H1 (cell line): ENCODE data around the gene TEF. TPM values are rescaled to one million over a fixed set of nuclear protein-coding genes. Genes with fewer than 3 reads are reported as not detected.

Source experiments
- CTCF ChIA-PET: fragments of 300-600 bp; sonication (Branson Sonifier 250); formaldehyde crosslinking; loops from one replicate; lab custom pipeline; 2021; ENCODE audit not compliant: partially characterized antibody; lab: Charles Lee
- POLR2A ChIA-PET: fragments of 300-600 bp; sonication (Branson Sonifier 250); formaldehyde crosslinking; loops from one replicate; lab custom pipeline; 2021; ENCODE audit warnings: inconsistent platforms; ENCODE audit not compliant: partially characterized antibody; lab: Charles Lee
- DNase-seq, 2 experiments: peaks; one replicate each; pipeline versions ENCODE4 v3.0.0 to v3.0.0-alpha.2; 2010 to 2022; ENCODE audit warnings: low spot score in 2 of 2, low read depth in 1 of 2, mixed read lengths in 1 of 2
- FAIRE-seq: peaks from 2 replicates; lab custom pipeline; 2011; peaks lifted over from hg19 to GRCh38; lab: Jason Lieb, UNC
- H2AFZ ChIP-seq: 2 replicates; pipeline ENCODE4 v1.8.1; 2012; ENCODE audit warnings: low read length, inconsistent platforms
- H2AK5ac ChIP-seq: 2 replicates; pipeline ENCODE4 v1.6.1; 2013; ENCODE audit warnings: low read depth, low read length
- H2BK120ac ChIP-seq: replicated peaks from 2 replicates; pipeline ENCODE3; 2013; ENCODE audit warnings: low read depth, low read length, inconsistent platforms
- H2BK12ac ChIP-seq: 2 replicates; pipeline ENCODE4 v1.6.1; 2013; ENCODE audit warnings: low read depth, low read length
- H2BK15ac ChIP-seq: 2 replicates; pipeline ENCODE4 v1.6.1; 2013; ENCODE audit warnings: low read length
- H2BK20ac ChIP-seq: 2 replicates; pipeline ENCODE4 v1.6.1; 2013; ENCODE audit warnings: low read length
- H2BK5ac ChIP-seq: 2 replicates; pipeline ENCODE4 v1.6.1; 2013; ENCODE audit warnings: low read depth, low read length
- H3K14ac ChIP-seq: 2 replicates; pipeline ENCODE4 v1.6.1; 2013; ENCODE audit warnings: inconsistent platforms; ENCODE audit not compliant: insufficient read length
- H3K18ac ChIP-seq: 2 replicates; pipeline ENCODE4 v1.6.1; 2013; ENCODE audit warnings: low read length; ENCODE audit errors: extremely low read depth
- H3K23ac ChIP-seq: 2 replicates; pipeline ENCODE4 v1.6.1; 2013; ENCODE audit warnings: inconsistent platforms; ENCODE audit not compliant: insufficient read length
- H3K23me2 ChIP-seq: 2 replicates; pipeline ENCODE4 v1.6.1; 2013; ENCODE audit warnings: low read depth, low read length
- H3K27ac ChIP-seq: 2 replicates; pipeline ENCODE4 v1.6.1; 2011; ENCODE audit warnings: low read depth, low read length, inconsistent platforms
- H3K27me3 ChIP-seq, 4 experiments: replicated peaks in 1 of 4; 1 replicate in 1 of 4; 2 replicates in 3 of 4; pipeline versions ENCODE4 v1.6.1 to v1.8.1; 2011 to 2013; ENCODE audit warnings: low read length in 3 of 4, mild to moderate bottlenecking in 3 of 4, inconsistent platforms in 2 of 4, mixed read lengths in 2 of 4, moderate library complexity in 1 of 4; ENCODE audit not compliant: control insufficient read depth in 3 of 4, insufficient read depth in 3 of 4; ENCODE audit errors: extremely low read depth in 1 of 4
- H3K36me3 ChIP-seq, 4 experiments: 2 replicates each; pipeline versions ENCODE4 v1.6.1 to v1.8.1; 2011 to 2013; ENCODE audit warnings: mild to moderate bottlenecking in 4 of 4, low read length in 3 of 4, moderate library complexity in 2 of 4, control low read depth in 1 of 4, inconsistent platforms in 1 of 4; ENCODE audit not compliant: insufficient read depth in 4 of 4, control insufficient read depth in 2 of 4
- H3K4ac ChIP-seq: replicated peaks from 2 replicates; pipeline ENCODE3; 2013; ENCODE audit warnings: low read length, low read depth, mixed read lengths, inconsistent platforms; ENCODE audit not compliant: insufficient read length
- H3K4me1 ChIP-seq, 4 experiments: replicated peaks in 1 of 4; 1 replicate in 1 of 4; 2 replicates in 3 of 4; pipeline versions ENCODE4 v1.6.1 to v1.8.1; 2011 to 2013; ENCODE audit warnings: low read length in 3 of 4, inconsistent platforms in 2 of 4, mixed read lengths in 1 of 4; ENCODE audit not compliant: insufficient read depth in 4 of 4, control insufficient read depth in 3 of 4
- H3K4me2 ChIP-seq, 2 experiments: 2 replicates each; pipeline versions ENCODE4 v1.6.1 to v1.8.1; 2011 to 2013; ENCODE audit warnings: low read depth in 2 of 2, low read length in 2 of 2, control low read depth in 1 of 2, inconsistent platforms in 1 of 2, mild to moderate bottlenecking in 1 of 2; ENCODE audit not compliant: insufficient read depth in 1 of 2
- H3K4me3 ChIP-seq, 4 experiments: fragments of 200-600, 300-600 bp in 1 of 4; sonication (generic), shearing (Covaris generic), sonication (Bioruptor Twin) in 1 of 4; 2 replicates each; pipeline versions ENCODE4 v1.5.1 to v1.8.1; 2011 to 2016; ENCODE audit warnings: low read length in 4 of 4, low read depth in 3 of 4, control low read depth in 2 of 4, inconsistent platforms in 2 of 4, mild to moderate bottlenecking in 2 of 4, mixed read lengths in 1 of 4, moderate library complexity in 1 of 4; ENCODE audit not compliant: insufficient read depth in 2 of 4; ENCODE audit errors: extremely low read depth in 1 of 4
- H3K56ac ChIP-seq: replicated peaks from 2 replicates; pipeline ENCODE3; 2013; ENCODE audit warnings: low read depth, mild to moderate bottlenecking, mixed read lengths, low read length, inconsistent platforms; ENCODE audit not compliant: insufficient read length
- H3K79me1 ChIP-seq: 2 replicates; pipeline ENCODE4 v1.6.1; 2013; ENCODE audit warnings: low read depth, low read length, control low read depth
- H3K79me2 ChIP-seq, 2 experiments: 2 replicates each; pipeline versions ENCODE4 v1.6.1 to v1.8.1; 2012 to 2013; ENCODE audit warnings: low read length in 2 of 2, mild to moderate bottlenecking in 2 of 2, inconsistent platforms in 1 of 2; ENCODE audit not compliant: insufficient read depth in 2 of 2, control insufficient read depth in 1 of 2
- H3K9ac ChIP-seq, 4 experiments: replicated peaks in 1 of 4; 1 replicate in 1 of 4; 2 replicates in 3 of 4; pipeline versions ENCODE4 v1.6.1 to v1.8.1; 2011 to 2013; ENCODE audit warnings: low read depth in 3 of 4, low read length in 3 of 4, control low read depth in 2 of 4, mild to moderate bottlenecking in 2 of 4, moderate library complexity in 2 of 4, inconsistent platforms in 1 of 4; ENCODE audit errors: extremely low read depth in 1 of 4
- H3K9me3 ChIP-seq, 2 experiments: 2 replicates each; pipeline versions ENCODE4 v1.6.1 to v1.8.1; 2012 to 2013; ENCODE audit warnings: mild to moderate bottlenecking in 2 of 2, moderate library complexity in 2 of 2, control low read depth in 1 of 2, inconsistent platforms in 1 of 2, low read depth in 1 of 2, low read length in 1 of 2, mixed read lengths in 1 of 2; ENCODE audit not compliant: insufficient read depth in 2 of 2
- H4K20me1 ChIP-seq, 2 experiments: replicated peaks in 1 of 2; 2 replicates each; pipeline versions ENCODE3 to v1.8.1; 2011 to 2013; ENCODE audit warnings: inconsistent platforms in 2 of 2, low read length in 2 of 2, mild to moderate bottlenecking in 1 of 2; ENCODE audit not compliant: insufficient read depth in 2 of 2, control insufficient read depth in 1 of 2
- H4K5ac ChIP-seq: 2 replicates; pipeline ENCODE4 v1.6.1; 2013; ENCODE audit warnings: low read length, low read depth, mixed read lengths, inconsistent platforms; ENCODE audit not compliant: insufficient read length
- H4K8ac ChIP-seq: 2 replicates; pipeline ENCODE4 v1.8.0; 2013; ENCODE audit warnings: mild to moderate bottlenecking, moderate library complexity, low read length, inconsistent platforms; ENCODE audit not compliant: insufficient read depth; ENCODE audit errors: extremely low read depth
- H4K91ac ChIP-seq: replicated peaks from 2 replicates; pipeline ENCODE3; 2013; ENCODE audit warnings: low read length, mixed read lengths, inconsistent platforms; ENCODE audit not compliant: insufficient read length
- ASH2L ChIP-seq: fragments of 200-600, 300-600 bp; sonication (generic); IDR thresholded peaks from one replicate; pipeline ENCODE4 v1.7.1; 2017; ENCODE audit warnings: low read length
- ATF3 ChIP-seq: IDR thresholded peaks from 2 replicates; pipeline ENCODE4 v1.6.1; 2011; ENCODE audit warnings: low read depth, mild to moderate bottlenecking, low read length; ENCODE audit not compliant: insufficient read depth
- BACH1 ChIP-seq: IDR thresholded peaks from 2 replicates; pipeline ENCODE4 v1.6.1; 2012; ENCODE audit warnings: low read length, improper control_type of control experiment
- CEBPB ChIP-seq: IDR thresholded peaks from 2 replicates; pipeline ENCODE4 v1.6.1; 2012; ENCODE audit warnings: low read depth, low read length
- CHD2 ChIP-seq: IDR thresholded peaks from 2 replicates; pipeline ENCODE4 v1.6.1; 2012; ENCODE audit warnings: low read length, improper control_type of control experiment
- CREB1 ChIP-seq: IDR thresholded peaks from 2 replicates; pipeline ENCODE4 v1.6.1; 2012; ENCODE audit warnings: inconsistent platforms
- HDAC2 ChIP-seq, 2 experiments: fragments of 300-600 bp in 1 of 2; sonication (generic) in 1 of 2; IDR thresholded peaks; 2 replicates each; pipeline ENCODE4 v1.6.1; 2011 to 2012; ENCODE audit warnings: low read depth in 2 of 2, low read length in 2 of 2, mild to moderate bottlenecking in 2 of 2, moderate library complexity in 2 of 2, borderline replicate concordance in 1 of 2, inconsistent platforms in 1 of 2
- JUND ChIP-seq: IDR thresholded peaks from 2 replicates; pipeline ENCODE4 v1.6.1; 2011; ENCODE audit warnings: mild to moderate bottlenecking, improper control_type of control experiment, low read length
- KDM4A ChIP-seq: IDR thresholded peaks from one replicate; pipeline ENCODE4 v1.7.1; 2012; ENCODE audit warnings: low read depth, mild to moderate bottlenecking, moderate library complexity, low read length, inconsistent platforms; ENCODE audit not compliant: severe bottlenecking
- KDM5A ChIP-seq: fragments of 200-600 bp; IDR thresholded peaks from 2 replicates; pipeline ENCODE4 v1.7.1; 2012; ENCODE audit warnings: mild to moderate bottlenecking, low read length, inconsistent platforms, mixed read lengths
- SRF ChIP-seq: IDR thresholded peaks from 2 replicates; pipeline ENCODE4 v1.6.1; 2011; ENCODE audit warnings: mild to moderate bottlenecking, low read depth, low read length, moderate library complexity
- TEAD4 ChIP-seq: IDR thresholded peaks from 2 replicates; pipeline ENCODE4 v1.6.1; 2012; ENCODE audit warnings: low read depth, low read length, inconsistent platforms, mixed read lengths
- ZNF274 ChIP-seq: IDR thresholded peaks from 2 replicates; pipeline ENCODE4 v1.7.0; 2012; ENCODE audit warnings: low read length, borderline replicate concordance; ENCODE audit errors: extremely low read depth
- WGBS, 2 experiments: shearing (Covaris generic) in 1 of 2; methylation state at CpG; one replicate each; pipeline versions ENCODE4 v1.1.6 to v1.1.7; 2013 to 2015; ENCODE audit warnings: low lambda C conversion rate in 2 of 2, mixed read lengths in 2 of 2, inconsistent platforms in 1 of 2, low coverage in 1 of 2, missing lambda C conversion rate in 1 of 2; ENCODE audit not compliant: insufficient replicate concordance in 2 of 2, insufficient coverage in 1 of 2, insufficient read length in 1 of 2; ENCODE audit errors: extremely low coverage in 1 of 2, missing lambda C conversion rate in 1 of 2; 5-methylcytosine and 5-hydroxymethylcytosine counted together
- polyA plus RNA-seq, 7 experiments: library from polyadenylated mRNA; depleted of rRNA in 3 of 7; stranded (reverse) in 5 of 7; unstranded in 2 of 7; fragments of >200 nt in 5 of 7; fragments of 200-250 nt in 2 of 7; gene quantifications; 1 replicate in 5 of 7; 2 replicates in 1 of 7; 4 replicates in 1 of 7; pipeline versions ENCODE4 v1.2.1 to v1.2.3, GENCODE V29; 2011 to 2013; ENCODE audit warnings: missing spikeins in 2 of 7, mixed read lengths in 2 of 7
- total RNA-seq: library from RNA; stranded (reverse); fragmentation: NEBNext Ultra II Directional; extraction: Animal tissue kit (Norgen Biotek cat#: 25700); gene quantifications from 2 replicates; pipeline ENCODE4 v1.2.1, GENCODE V29; 2021

The TEF gene
- total and polyA plus RNA-seq, 2 of the 8 experiments (the other 6 are each of a cell fraction or from before 2014, with no cell fraction given), result 7.4 to 9.0 TPM

GRCh38 chr22:41334215-41334614 lies 47.5 kb upstream of the TEF start:
- Histone ChIP-seq H3K79me2 (no peaks in the 10 kb centered on the region), H2AFZ (no peak overlapping the region), H2BK20ac (no peak overlapping the region), H3K18ac (no peak overlapping the region), H2BK120ac (no peak overlapping the region), H3K14ac (no peak overlapping the region), H3K4me1 (peaks cover 0 to 8% (median 0%) of the 10 kb centered on the region in 4 experiments; a peak in 2 of 7 replicates), H2BK5ac (no peak overlapping the region), H3K23me2 (no peaks in the 10 kb centered on the region), H3K4me2 (no peak overlapping the region), H4K5ac (no peak overlapping the region), H3K36me3 (peaks cover 6 to 44% (median 8%) of the 10 kb centered on the region in 4 experiments; a peak in 6 of 8 replicates), H4K91ac (no peak overlapping the region), H3K9ac (no peak overlapping the region), H3K23ac (no peak overlapping the region), H3K56ac (no peak overlapping the region), H2BK15ac (no peak overlapping the region), H2BK12ac (no peak overlapping the region), H3K9me3 (no peaks in the 10 kb centered on the region), H4K8ac (no peak overlapping the region), H3K79me1 (no peaks in the 10 kb centered on the region), H3K27ac (no peak overlapping the region), H3K27me3 (no peaks in the 10 kb centered on the region), H4K20me1 (peaks cover 0 to 2% of the 10 kb centered on the region in 2 experiments), H3K4me3 (no peak overlapping the region), H2AK5ac (no peak overlapping the region), H3K4ac (no peak overlapping the region)
- FAIRE-seq (no peak), DNase-seq (no peak)
- ChIA-PET CTCF (interaction anchor here (1.1 kb wide), 1 partner anchor 198 kb away, joined by 3 read pairs; no protein-coding TSS in a partner anchor), POLR2A (interaction anchor here (0.5 to 2.9 kb wide), 11 partner anchors 9 to 73 kb away, joined by 3 to 16 read pairs (median 3); partner anchors contain the start of gene TEF)
- WGBS, 2 experiments, result 97% methylated on average over 3 of the region's 3 CpGs; no CpG with 5 or more reads in 1 of the 2 experiments
- TF ChIP-seq ZNF274, result no peak
- TF ChIP-seq SRF, result no peak
- TF ChIP-seq ASH2L, result no peak
- no peak for TF ChIP-seq HDAC2 (IDR thresholded peaks at IDR 0.05; ENCODE audit: borderline replicate concordance in 1 of 2, low read depth in 2 of 2, low read length in 2 of 2)
- TF ChIP-seq CREB1, result no peak
- no peak for TF ChIP-seq KDM4A
- no peak for TF ChIP-seq KDM5A
- no peak for TF ChIP-seq CHD2
- TF ChIP-seq TEAD4, result no peak
- no peak for TF ChIP-seq ATF3
- TF ChIP-seq BACH1, result no peak
- TF ChIP-seq JUND, result no peak
- TF ChIP-seq CEBPB, result no peak
